ENCODE data around the gene SLC13A5. TPM values are rescaled to one million over a fixed set of nuclear protein-coding genes. Genes with fewer than 3 reads are reported as not detected.

Gene SLC13A5
- total and polyA plus RNA-seq, 10 of the 15 experiments (the other 5 are each of a cell fraction or from before 2014, with no cell fraction given) = 0.23 TPM; not detected in 9

GRCh38 chr17:6699997-6700947 is 12.9 kb downstream of the SLC13A5 start (continued):
- TF ChIP-seq IKZF2 (IDR thresholded peaks at IDR 0.05) (no peak), DPF2 (IDR thresholded peaks at IDR 0.05) (no peak), SUPT20H (IDR thresholded peaks at IDR 0.05; ENCODE audit: borderline replicate concordance, control insufficient read depth, low read depth, low read length) (no peak), NRF1 (conservative IDR thresholded peaks at IDR 0.05; ENCODE audit: low read depth, low read length) (no peak), EZH2 (IDR thresholded peaks at IDR 0.05; ENCODE audit: borderline replicate concordance, control insufficient read depth, low read depth, low read length) (no peak), POLR2AphosphoS5 (IDR thresholded peaks at IDR 0.05; ENCODE audit: low read length) (no peak), SMARCA5 (IDR thresholded peaks at IDR 0.05) (no peak), TCF3 (IDR thresholded peaks at IDR 0.05; ENCODE audit: borderline replicate concordance, insufficient read depth, low read depth, low read length) (no peak)

DNA sequence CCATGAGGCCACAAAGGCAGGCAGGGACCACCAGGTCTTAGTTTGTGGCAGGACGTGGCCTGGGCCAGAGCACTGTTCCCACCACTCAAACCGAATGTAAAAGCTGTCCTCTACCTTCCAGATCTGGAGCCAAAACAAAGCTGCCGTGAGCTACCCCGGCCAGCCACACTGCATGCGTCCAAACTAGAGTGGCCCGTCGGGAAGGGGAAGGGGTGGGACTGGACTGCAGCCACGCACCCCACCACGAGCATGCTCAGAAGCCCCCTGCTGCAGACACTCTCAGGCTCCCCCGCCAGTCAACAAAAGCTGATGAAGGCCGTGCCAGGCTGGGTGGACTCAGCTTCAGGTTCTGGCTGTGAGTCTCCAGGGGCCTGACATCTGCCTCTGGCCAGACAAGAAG is 15.2 kb downstream of the SLC13A5 start:
- H4K20me1 ChIP-seq (ENCODE audit: control insufficient read depth, insufficient read depth) = no peaks in the 10 kb centered on the region
- in situ Hi-C loops (cut with MboI) = no loop called here
- BruUV-seq (replicated peaks) = no TSS peak
- ATAC-seq (no peak), DNase-seq (ENCODE audit: low read depth, low spot score) (no peak), FAIRE-seq (no peak)
- no peaks in the 10 kb centered on the region for H3K79me2 ChIP-seq (ENCODE audit: control insufficient read depth, insufficient read depth, low read length)
- H3K4me1 ChIP-seq (ENCODE audit: control insufficient read depth, insufficient read depth, low read length) = no peaks in the 10 kb centered on the region
- WGBS (ENCODE audit: insufficient coverage, insufficient replicate concordance, low lambda C conversion rate, missing lambda C conversion rate) = 17% methylated on average over 11 of the region's 11 CpGs
- H3K9ac ChIP-seq (ENCODE audit: control insufficient read depth, insufficient read depth, low read length) = no peak overlapping the region
- no peak overlapping the region for H3K27ac ChIP-seq (ENCODE audit: control insufficient read depth, insufficient read depth)
- RAD21 ChIA-PET (ENCODE audit: unreplicated experiment) = no interaction called here
- intact Hi-C loops (cut with micrococcal nuclease; ENCODE audit: unreplicated experiment) = no loop called here
- H3K9me3 ChIP-seq (replicated peaks; ENCODE audit: control insufficient read depth, insufficient read depth, low read length) = no peaks in the 10 kb centered on the region
- SMC1A ChIA-PET (ENCODE audit: uncharacterized antibody, unreplicated experiment) = no interaction called here
- H2AFZ ChIP-seq (ENCODE audit: control insufficient read depth, low read depth, low read length) = no peak overlapping the region
- POLR2A ChIA-PET = no interaction called here
- H3K27me3 ChIP-seq (replicated peaks in 1 of 2; ENCODE audit: control insufficient read depth in 2 of 2, insufficient read depth in 2 of 2, low read length in 1 of 2) = peaks cover 0 to 1% of the 10 kb centered on the region in 2 experiments; a peak in 2 of 4 replicates
- no peaks in the 10 kb centered on the region for H3K36me3 ChIP-seq (ENCODE audit: control insufficient read depth in 2 of 2, insufficient read depth in 2 of 2, low read length in 1 of 2)
- H3K4me2 ChIP-seq (ENCODE audit: control insufficient read depth, insufficient read depth) = no peak overlapping the region
- H3K4me3 ChIP-seq = no peak overlapping the region
- CTCF ChIA-PET = interaction anchor here (1.4 kb wide), 1 partner anchor 31 kb away, joined by 3 read pairs; no protein-coding TSS in a partner anchor
- TF ChIP-seq YBX1 (IDR thresholded peaks at IDR 0.05) (no peak), MYB (IDR thresholded peaks at IDR 0.05; ENCODE audit: borderline replicate concordance, low read depth, low read length) (no peak), SREBF2 (IDR thresholded peaks at IDR 0.05; ENCODE audit: low read length) (no peak), SREBF1 (IDR thresholded peaks at IDR 0.05; ENCODE audit: low read length) (no peak), MXI1 (IDR thresholded peaks at IDR 0.05; ENCODE audit: low read depth, low read length) (no peak), KDM1A (IDR thresholded peaks at IDR 0.05; ENCODE audit: borderline replicate concordance) (no peak), USF1 (IDR thresholded peaks at IDR 0.05; ENCODE audit: borderline replicate concordance, extremely low read length, insufficient read depth, low read depth, low read length) (no peak)
- TF ChIP-seq, protein P1, sequence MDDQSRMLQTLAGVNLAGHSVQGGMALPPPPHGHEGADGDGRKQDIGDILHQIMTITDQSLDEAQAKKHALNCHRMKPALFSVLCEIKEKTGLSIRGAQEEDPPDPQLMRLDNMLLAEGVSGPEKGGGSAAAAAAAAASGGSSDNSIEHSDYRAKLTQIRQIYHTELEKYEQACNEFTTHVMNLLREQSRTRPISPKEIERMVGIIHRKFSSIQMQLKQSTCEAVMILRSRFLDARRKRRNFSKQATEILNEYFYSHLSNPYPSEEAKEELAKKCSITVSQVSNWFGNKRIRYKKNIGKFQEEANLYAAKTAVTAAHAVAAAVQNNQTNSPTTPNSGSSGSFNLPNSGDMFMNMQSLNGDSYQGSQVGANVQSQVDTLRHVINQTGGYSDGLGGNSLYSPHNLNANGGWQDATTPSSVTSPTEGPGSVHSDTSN (IDR thresholded peaks at IDR 0.05; ENCODE audit: insufficient replicate concordance, low read depth, low read length) = no peak
- TF ChIP-seq, protein P2, sequence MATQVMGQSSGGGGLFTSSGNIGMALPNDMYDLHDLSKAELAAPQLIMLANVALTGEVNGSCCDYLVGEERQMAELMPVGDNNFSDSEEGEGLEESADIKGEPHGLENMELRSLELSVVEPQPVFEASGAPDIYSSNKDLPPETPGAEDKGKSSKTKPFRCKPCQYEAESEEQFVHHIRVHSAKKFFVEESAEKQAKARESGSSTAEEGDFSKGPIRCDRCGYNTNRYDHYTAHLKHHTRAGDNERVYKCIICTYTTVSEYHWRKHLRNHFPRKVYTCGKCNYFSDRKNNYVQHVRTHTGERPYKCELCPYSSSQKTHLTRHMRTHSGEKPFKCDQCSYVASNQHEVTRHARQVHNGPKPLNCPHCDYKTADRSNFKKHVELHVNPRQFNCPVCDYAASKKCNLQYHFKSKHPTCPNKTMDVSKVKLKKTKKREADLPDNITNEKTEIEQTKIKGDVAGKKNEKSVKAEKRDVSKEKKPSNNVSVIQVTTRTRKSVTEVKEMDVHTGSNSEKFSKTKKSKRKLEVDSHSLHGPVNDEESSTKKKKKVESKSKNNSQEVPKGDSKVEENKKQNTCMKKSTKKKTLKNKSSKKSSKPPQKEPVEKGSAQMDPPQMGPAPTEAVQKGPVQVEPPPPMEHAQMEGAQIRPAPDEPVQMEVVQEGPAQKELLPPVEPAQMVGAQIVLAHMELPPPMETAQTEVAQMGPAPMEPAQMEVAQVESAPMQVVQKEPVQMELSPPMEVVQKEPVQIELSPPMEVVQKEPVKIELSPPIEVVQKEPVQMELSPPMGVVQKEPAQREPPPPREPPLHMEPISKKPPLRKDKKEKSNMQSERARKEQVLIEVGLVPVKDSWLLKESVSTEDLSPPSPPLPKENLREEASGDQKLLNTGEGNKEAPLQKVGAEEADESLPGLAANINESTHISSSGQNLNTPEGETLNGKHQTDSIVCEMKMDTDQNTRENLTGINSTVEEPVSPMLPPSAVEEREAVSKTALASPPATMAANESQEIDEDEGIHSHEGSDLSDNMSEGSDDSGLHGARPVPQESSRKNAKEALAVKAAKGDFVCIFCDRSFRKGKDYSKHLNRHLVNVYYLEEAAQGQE (IDR thresholded peaks at IDR 0.05; ENCODE audit: low read depth, low read length) = no peak
